Retinal pigment epithelial cell (primary cell): ENCODE measurements around the gene LAMTOR1.

Experiments
- DNase-seq: peaks from one replicate; pipeline ENCODE4 v3.0.0-alpha.2; 2010; ENCODE audit warnings: low read depth
- H3K4me3 ChIP-seq: 2 replicates; pipeline ENCODE4 v1.5.1; 2011; ENCODE audit warnings: mild to moderate bottlenecking, low read length, control low read depth, moderate library complexity
- CTCF ChIP-seq: conservative IDR thresholded peaks from 2 replicates; pipeline ENCODE4 v1.5.1; 2011; ENCODE audit warnings: low read depth, low read length, control low read depth, inconsistent platforms

Gene LAMTOR1

GRCh38 chr11:72088076-72088808 lies 14.9 kb downstream of the LAMTOR1 start:
- DNase-seq, result no peak
- no peak for TF ChIP-seq CTCF
- H3K4me3 ChIP-seq, result no peak overlapping the region

GRCh38 chr11:72085621-72086351 lies 17.3 kb downstream of the LAMTOR1 start:
- H3K4me3 ChIP-seq, result no peak overlapping the region
- no peak for TF ChIP-seq CTCF
- no peak for DNase-seq

- TF ChIP-seq CTCF, result no peak
- no peak overlapping the region for H3K4me3 ChIP-seq
- no peak for DNase-seq
Observed at GRCh38 chr11:72084965-72085364, 18.1 kb downstream of the LAMTOR1 start.

GRCh38 chr11:72084076-72084475 lies 19.0 kb downstream of the LAMTOR1 start:
- no peak for TF ChIP-seq CTCF
- no peak for DNase-seq
- no peak overlapping the region for H3K4me3 ChIP-seq

GRCh38 chr11:72083414-72083813 lies 19.7 kb downstream of the LAMTOR1 start:
- H3K4me3 ChIP-seq, result no peak overlapping the region
- no peak for DNase-seq
- no peak for TF ChIP-seq CTCF

- TF ChIP-seq CTCF, result no peak
- DNase-seq, result no peak
- no peak overlapping the region for H3K4me3 ChIP-seq
Observed at GRCh38 chr11:72081821-72082453, 21.2 kb downstream of the LAMTOR1 start.

- DNase-seq, result no peak
- H3K4me3 ChIP-seq, result peak overlapping the region; percentile 69
- no peak for TF ChIP-seq CTCF
Observed at GRCh38 chr11:72081184-72081644, 21.9 kb downstream of the LAMTOR1 start.
